ENCODE data around the gene TLE3.

DNA sequence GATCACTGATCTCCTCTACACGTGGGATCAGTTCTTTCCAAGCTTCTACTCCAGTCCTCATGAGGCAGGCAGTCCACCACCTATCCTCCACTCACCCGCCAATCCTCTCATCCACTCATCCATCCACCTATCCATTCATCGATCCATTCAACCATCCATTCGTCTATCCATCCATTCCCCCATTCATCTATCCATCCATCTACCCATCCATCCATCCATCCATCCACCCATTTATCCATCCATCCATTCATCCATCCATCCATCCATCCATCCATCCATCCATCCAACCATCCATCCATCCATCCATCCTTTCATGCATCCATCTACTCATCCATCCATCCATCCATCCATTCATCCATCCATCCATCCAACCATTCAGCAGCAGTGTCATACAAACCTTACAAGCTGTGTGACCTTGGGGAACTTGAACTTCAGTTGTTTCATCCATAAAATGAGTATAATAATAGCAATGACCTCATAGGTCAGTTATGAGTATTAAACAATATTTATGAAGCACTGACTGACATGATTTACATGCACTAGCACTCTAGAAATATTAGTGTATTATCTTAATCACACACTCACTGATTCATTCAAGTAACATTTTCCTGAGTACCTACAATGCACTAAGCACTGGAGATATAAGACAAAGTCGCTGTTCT lies 55.0 kb downstream of the TLE3 start:
- TF ChIP-seq, protein P1, sequence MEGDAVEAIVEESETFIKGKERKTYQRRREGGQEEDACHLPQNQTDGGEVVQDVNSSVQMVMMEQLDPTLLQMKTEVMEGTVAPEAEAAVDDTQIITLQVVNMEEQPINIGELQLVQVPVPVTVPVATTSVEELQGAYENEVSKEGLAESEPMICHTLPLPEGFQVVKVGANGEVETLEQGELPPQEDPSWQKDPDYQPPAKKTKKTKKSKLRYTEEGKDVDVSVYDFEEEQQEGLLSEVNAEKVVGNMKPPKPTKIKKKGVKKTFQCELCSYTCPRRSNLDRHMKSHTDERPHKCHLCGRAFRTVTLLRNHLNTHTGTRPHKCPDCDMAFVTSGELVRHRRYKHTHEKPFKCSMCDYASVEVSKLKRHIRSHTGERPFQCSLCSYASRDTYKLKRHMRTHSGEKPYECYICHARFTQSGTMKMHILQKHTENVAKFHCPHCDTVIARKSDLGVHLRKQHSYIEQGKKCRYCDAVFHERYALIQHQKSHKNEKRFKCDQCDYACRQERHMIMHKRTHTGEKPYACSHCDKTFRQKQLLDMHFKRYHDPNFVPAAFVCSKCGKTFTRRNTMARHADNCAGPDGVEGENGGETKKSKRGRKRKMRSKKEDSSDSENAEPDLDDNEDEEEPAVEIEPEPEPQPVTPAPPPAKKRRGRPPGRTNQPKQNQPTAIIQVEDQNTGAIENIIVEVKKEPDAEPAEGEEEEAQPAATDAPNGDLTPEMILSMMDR (IDR thresholded peaks at IDR 0.05): no peak
- TF ChIP-seq POLR2A (IDR thresholded peaks at IDR 0.05): no peak

All from body of pancreas (tissue), 4 donors.